ENCODE measurements around the gene MAST3.
"Not testable (repeated sequence)": the region's sequence is repeated elsewhere in the genome, so short reads cannot be mapped to it uniquely, and the experiment has no call there.

Gene MAST3

GRCh38 chr19:18074192-18074591 lies 23.4 kb upstream of the MAST3 start:
- TF ChIP-seq Cebpa-rat (IDR thresholded peaks at IDR 0.05), result no peak
- H3K27me3 ChIP-seq, result no peaks in the 10 kb centered on the region
- H3K9ac ChIP-seq, result no peak overlapping the region; a peak in 1 of 22 replicates
- H3K4me3 ChIP-seq, result no peak overlapping the region
- H3K4me1 ChIP-seq, result peaks cover 0 to 5% (median 0%) of the 10 kb centered on the region in 10 experiments; a peak in 1 of 20 replicates
- no peaks in the 10 kb centered on the region for H3K9me3 ChIP-seq (replicated peaks in 1 of 11)
- no peak overlapping the region for H3K27ac ChIP-seq
- peaks cover 0 to 53% (median 0%) of the 10 kb centered on the region in 11 experiments; a peak in 8 of 22 replicates for H3K36me3 ChIP-seq
- H4K20me1 ChIP-seq, result no peaks in the 10 kb centered on the region
- H3K4me2 ChIP-seq, result no peak overlapping the region

GRCh38 chr19:18083929-18084684 lies 13.5 kb upstream of the MAST3 start:
- H3K4me1 ChIP-seq, result peaks cover 23 to 41% (median 31%) of the 10 kb centered on the region in 10 experiments
- peaks cover 0 to 26% (median 0%) of the 10 kb centered on the region in 11 experiments; a peak in 2 of 22 replicates for H3K36me3 ChIP-seq
- no peaks in the 10 kb centered on the region for H3K9me3 ChIP-seq (replicated peaks in 1 of 11)
- no peak overlapping the region for H3K4me3 ChIP-seq
- no peaks in the 10 kb centered on the region for H4K20me1 ChIP-seq
- no peak overlapping the region for H3K9ac ChIP-seq
- TF ChIP-seq Cebpa-rat (IDR thresholded peaks at IDR 0.05), result no peak
- H3K27ac ChIP-seq, result no peak overlapping the region
- no peaks in the 10 kb centered on the region for H3K27me3 ChIP-seq
- H3K4me2 ChIP-seq, result no peak overlapping the region

- TF ChIP-seq Cebpa-rat (IDR thresholded peaks at IDR 0.05), result no peak
- no peaks in the 10 kb centered on the region for H3K27me3 ChIP-seq
- H3K36me3 ChIP-seq, result peaks cover 0 to 20% (median 0%) of the 10 kb centered on the region in 11 experiments; a peak in 2 of 22 replicates
- peak overlapping the region in 5 of 11 experiments; percentile 79 to 87 (median 83); a peak in 4 of 22 replicates for H3K9ac ChIP-seq
- H3K4me3 ChIP-seq, result peak overlapping the region in 6 of 10 experiments; percentile 54 to 69 (median 60); a peak in 8 of 20 replicates
- no peaks in the 10 kb centered on the region for H3K9me3 ChIP-seq (replicated peaks in 1 of 11)
- H4K20me1 ChIP-seq, result no peaks in the 10 kb centered on the region
- peak overlapping the region in 8 of 11 experiments; percentile 83 to 92 (median 88); a peak in 12 of 22 replicates for H3K27ac ChIP-seq
- H3K4me1 ChIP-seq, result peaks cover 38 to 59% (median 49%) of the 10 kb centered on the region in 10 experiments
- H3K4me2 ChIP-seq, result peak overlapping the region in 9 of 11 experiments; percentile 78 to 97 (median 91); a peak in 12 of 22 replicates
These were observed 11.7 kb upstream of the MAST3 start for GRCh38 chr19:18085702-18086457.

GRCh38 chr19:18086590-18087138 lies 10.9 kb upstream of the MAST3 start, which contains the start of gene IL12RB1:
IL12RB1 (minus strand) TSS chr19:18086934; CDS start chr19:18086823, 111 bp downstream.
- Histone ChIP-seq H3K9me3 (replicated peaks in 1 of 11) (no peaks in the 10 kb centered on the region), H3K4me1 (peaks cover 46 to 67% (median 56%) of the 10 kb centered on the region in 10 experiments), H3K27me3 (no peaks in the 10 kb centered on the region), H4K20me1 (no peaks in the 10 kb centered on the region), H3K9ac (peak within 1 kb of the TSS; percentile 73 to 87 (median 80)), H3K27ac (peak within 1 kb of the TSS; percentile 75 to 92 (median 87)), H3K4me2 (peak within 1 kb of the TSS; percentile 78 to 97 (median 88)), H3K4me3 (peak within 1 kb of the TSS; percentile 46 to 75 (median 60)), H3K36me3 (peaks cover 0 to 15% (median 0%) of the 10 kb centered on the region in 11 experiments; a peak in 2 of 22 replicates)
- TF ChIP-seq Cebpa-rat (IDR thresholded peaks at IDR 0.05), result no peak

GRCh38 chr19:18089096-18089541 lies 8.5 kb upstream of the MAST3 start:
- H3K9ac ChIP-seq, result peak overlapping the region in 7 of 11 experiments; percentile 31 to 57 (median 46); a peak in 11 of 22 replicates
- not testable (repeated sequence) for H3K27me3 ChIP-seq; H3K36me3 ChIP-seq; H4K20me1 ChIP-seq; H3K9me3 ChIP-seq (replicated peaks in 1 of 11); H3K4me3 ChIP-seq
- peak overlapping the region in 10 of 11 experiments; percentile 66 to 91 (median 78); a peak in 20 of 22 replicates for H3K27ac ChIP-seq
- peak overlapping the region; percentile 12 to 97 (median 67); a peak in 21 of 22 replicates for H3K4me2 ChIP-seq
- peaks cover 59 to 81% (median 69%) of the 10 kb centered on the region in 10 experiments for H3K4me1 ChIP-seq
- TF ChIP-seq Cebpa-rat (IDR thresholded peaks at IDR 0.05), result peak in 9 of 11 experiments; percentile 15 to 75 (median 52); a peak in 11 of 22 replicates

GRCh38 chr19:18089726-18090125 lies 7.9 kb upstream of the MAST3 start:
- Histone ChIP-seq H3K9me3 (replicated peaks in 1 of 11) (no peaks in the 10 kb centered on the region), H3K9ac (peak overlapping the region in 7 of 11 experiments; percentile 7 to 62 (median 46); a peak in 12 of 22 replicates), H3K27ac (peak overlapping the region; percentile 17 to 91 (median 76); a peak in 21 of 22 replicates), H3K27me3 (no peaks in the 10 kb centered on the region), H3K4me1 (peaks cover 59 to 79% (median 69%) of the 10 kb centered on the region in 10 experiments), H3K4me2 (peak overlapping the region in 10 of 11 experiments; percentile 28 to 97 (median 78); a peak in 20 of 22 replicates), H4K20me1 (no peaks in the 10 kb centered on the region), H3K4me3 (no peak overlapping the region), H3K36me3 (no peaks in the 10 kb centered on the region)
- TF ChIP-seq Cebpa-rat (IDR thresholded peaks at IDR 0.05), result no peak

- Histone ChIP-seq H3K9ac (peak overlapping the region; percentile 35 to 74 (median 62); a peak in 18 of 22 replicates), H3K4me1 (peaks cover 59 to 74% (median 69%) of the 10 kb centered on the region in 10 experiments), H4K20me1 (no peaks in the 10 kb centered on the region), H3K9me3 (replicated peaks in 1 of 11) (no peaks in the 10 kb centered on the region), H3K27ac (peak overlapping the region; percentile 66 to 91 (median 76); a peak in 21 of 22 replicates), H3K27me3 (no peaks in the 10 kb centered on the region), H3K36me3 (no peaks in the 10 kb centered on the region), H3K4me2 (peak overlapping the region; percentile 54 to 97 (median 67)), H3K4me3 (peak overlapping the region in 1 of 10 experiments; percentile 10; a peak in 1 of 20 replicates)
- no peak for TF ChIP-seq Cebpa-rat (IDR thresholded peaks at IDR 0.05)
These were observed 6.9 kb upstream of the MAST3 start for GRCh38 chr19:18090545-18091216.

GRCh38 chr19:18091217-18091608 lies 6.4 kb upstream of the MAST3 start:
- peak overlapping the region; percentile 66 to 91 (median 76); a peak in 21 of 22 replicates for H3K27ac ChIP-seq

More at GRCh38 chr19:18091217-18091608, 6.4 kb upstream of the MAST3 start:
- peak overlapping the region; percentile 54 to 97 (median 67) for H3K4me2 ChIP-seq
- no peak for TF ChIP-seq Cebpa-rat (IDR thresholded peaks at IDR 0.05)
- H3K4me1 ChIP-seq, result peaks cover 59 to 74% (median 66%) of the 10 kb centered on the region in 10 experiments
- H3K9me3 ChIP-seq (replicated peaks in 1 of 11), result no peaks in the 10 kb centered on the region
- peak overlapping the region; percentile 35 to 74 (median 62); a peak in 18 of 22 replicates for H3K9ac ChIP-seq
- H3K36me3 ChIP-seq, result no peaks in the 10 kb centered on the region
- H3K27me3 ChIP-seq, result no peaks in the 10 kb centered on the region
- H4K20me1 ChIP-seq, result no peaks in the 10 kb centered on the region
- H3K4me3 ChIP-seq, result peak overlapping the region in 1 of 10 experiments; percentile 10; a peak in 1 of 20 replicates
